OCI-LY7 (cell line): ENCODE data around the gene APOC4. TPM values are rescaled to one million over a fixed set of nuclear protein-coding genes. Genes with fewer than 3 reads are reported as not detected.

Experiments used
- BruUV-seq: library from RNA; stranded (reverse); fragments of 400-500 nt; replicated peaks from 2 replicates; lab custom pipeline; 2021; lab: Mats Ljungman, UMichigan
- CTCF ChIA-PET: fragments of 300-600 bp; sonication (Branson Sonifier 250); formaldehyde crosslinking; loops from one replicate; lab custom pipeline; 2022; ENCODE audit warnings: antibody characterized with exemption; ENCODE audit not compliant: unreplicated experiment; lab: Charles Lee
- POLR2A ChIA-PET: fragments of 300-600 bp; sonication (Branson Sonifier 250); formaldehyde crosslinking; loops from one replicate; lab custom pipeline; 2022; ENCODE audit warnings: antibody characterized with exemption; lab: Charles Lee
- DNase-seq: peaks from one replicate; pipeline ENCODE4 v3.0.0-alpha.2; 2015; ENCODE audit warnings: low spot score
- H2AFZ ChIP-seq: fragments of 200-600 bp; sonication (generic), shearing (Covaris generic); 2 replicates; pipeline ENCODE4 v1.6.1; 2014; ENCODE audit warnings: mild to moderate bottlenecking, antibody characterized with exemption, low read length, moderate library complexity
- H3K27ac ChIP-seq: fragments of 200-600 bp; sonication (generic); 2 replicates; pipeline ENCODE4 v1.5.1; 2014; ENCODE audit warnings: mixed run types, low read depth, mild to moderate bottlenecking, moderate library complexity, low read length, inconsistent platforms; ENCODE audit not compliant: poor library complexity, severe bottlenecking
- H3K36me3 ChIP-seq: fragments of 200-600 bp; sonication (generic); 2 replicates; pipeline ENCODE4 v1.6.1; 2014; ENCODE audit warnings: mild to moderate bottlenecking, antibody characterized with exemption, low read length, moderate library complexity, mixed read lengths; ENCODE audit not compliant: insufficient read depth
- H3K4me1 ChIP-seq: fragments of 200-600 bp; sonication (generic); 2 replicates; pipeline ENCODE4 v1.5.1; 2014; ENCODE audit warnings: mild to moderate bottlenecking, low read length; ENCODE audit not compliant: insufficient read depth, poor library complexity, severe bottlenecking
- H3K4me2 ChIP-seq: fragments of 200-600 bp; sonication (generic); 2 replicates; pipeline ENCODE4 v1.6.1; 2014; ENCODE audit warnings: mild to moderate bottlenecking, low read length
- H3K4me3 ChIP-seq: fragments of 200-600 bp; sonication (generic); 2 replicates; pipeline ENCODE4 v1.5.1; 2014; ENCODE audit warnings: mild to moderate bottlenecking, low read depth, low read length; ENCODE audit not compliant: poor library complexity, severe bottlenecking
- H3K79me2 ChIP-seq: fragments of 200-600 bp; sonication (generic); 2 replicates; pipeline ENCODE4 v1.6.1; 2016; ENCODE audit warnings: low read depth, mild to moderate bottlenecking, low read length, moderate library complexity, mixed read lengths; ENCODE audit not compliant: insufficient read depth
- H3K9me2 ChIP-seq: fragments of 200-600 bp; sonication (generic); 2 replicates; pipeline ENCODE4 v1.6.1; 2016; ENCODE audit warnings: mild to moderate bottlenecking, low read length, mixed read lengths; ENCODE audit not compliant: insufficient read depth
- H3K9me3 ChIP-seq: fragments of 200-600 bp; sonication (generic); 2 replicates; pipeline ENCODE4 v1.6.1; 2014; ENCODE audit warnings: mild to moderate bottlenecking, mixed run types, low read length, mixed read lengths
- H4K20me1 ChIP-seq: fragments of 200-600 bp; sonication (generic); 2 replicates; pipeline ENCODE4 v1.6.1; 2014; ENCODE audit warnings: mild to moderate bottlenecking, antibody characterized with exemption, low read length, moderate library complexity, mixed read lengths; ENCODE audit not compliant: insufficient read depth
- EZH2phosphoT487 ChIP-seq: fragments of 200-600 bp; sonication (generic); IDR thresholded peaks from 2 replicates; pipeline ENCODE4 v1.6.1; 2018; ENCODE audit warnings: low read depth, borderline replicate concordance, mild to moderate bottlenecking, mixed run types, antibody characterized with exemption, low read length, moderate library complexity, mixed read lengths
- intact Hi-C: fragments of 100-400 bp; cut with micrococcal nuclease; formaldehyde crosslinking; loops from one replicate; pipeline ENCODE4 v1.10.0; 2022; ENCODE audit not compliant: unreplicated experiment
- total RNA-seq, 2 experiments: library from RNA; depleted of rRNA in 1 of 2; stranded (reverse); fragments of >200 nt in 1 of 2; shearing (Covaris generic) in 1 of 2; gene quantifications; 2 replicates each; pipeline ENCODE4 v1.2.3, GENCODE V29; 2014 to 2022
- TF ChIP-seq, protein P1 (sequence below): fragments of 200-600 bp; sonication (generic); conservative IDR thresholded peaks from 2 replicates; pipeline ENCODE4 v1.5.1; 2014; ENCODE audit warnings: mild to moderate bottlenecking, antibody characterized with exemption, low read length, moderate library complexity, mixed read lengths

The APOC4 gene
- total RNA-seq, 2 experiments from 2014 or later, result not detected

DNA sequence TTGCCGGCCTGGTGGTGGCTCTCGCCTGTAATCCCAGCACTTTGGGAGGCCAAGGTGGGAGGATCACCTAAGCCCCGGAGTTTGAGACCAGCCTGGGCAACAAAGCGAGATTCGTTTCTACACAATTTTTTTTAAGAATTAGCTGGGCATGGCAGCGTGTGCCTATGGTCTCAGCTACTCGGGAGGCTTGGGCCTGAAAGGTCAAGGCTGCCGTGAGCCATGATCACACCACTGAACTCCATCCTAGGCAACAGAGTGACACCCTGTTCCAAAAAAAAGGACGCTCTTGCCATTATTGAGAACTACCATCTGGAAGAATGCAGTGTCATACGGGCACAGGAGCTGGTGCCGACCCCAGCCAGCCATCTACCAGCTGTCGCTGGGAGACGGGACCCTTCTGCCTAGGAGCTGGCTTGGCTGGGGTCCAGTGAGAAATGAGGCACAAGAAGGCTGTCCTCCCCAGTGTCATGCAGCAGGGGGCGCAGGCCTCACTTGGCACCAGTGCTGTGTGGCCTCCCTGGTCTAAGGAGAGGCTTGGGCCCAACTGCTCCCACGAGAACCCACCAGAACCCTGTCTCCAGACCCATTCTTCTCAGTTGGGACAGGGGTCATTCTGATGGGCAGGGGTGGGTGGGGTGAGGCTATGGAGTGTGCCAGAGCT is 47.0 kb downstream of the APOC4 start:
- no peaks in the 10 kb centered on the region for H3K79me2 ChIP-seq
- H3K27ac ChIP-seq, result peak overlapping the region; percentile 45
- no peak overlapping the region; the same call in 1 of the 2 replicates for H3K4me2 ChIP-seq
- intact Hi-C loops, result loop anchor here (1.0 kb wide), 1 partner anchor 70 kb away; no protein-coding TSS in a partner anchor
- ChIA-PET POLR2A (interaction anchor here (1.2 to 1.4 kb wide), 2 partner anchors 11 to 71 kb away, joined by 3 to 6 read pairs; no protein-coding TSS in a partner anchor), CTCF (interaction anchor here (1.6 kb wide), 1 partner anchor 71 kb away, joined by 4 read pairs; no protein-coding TSS in a partner anchor)
- no peak for TF ChIP-seq EZH2phosphoT487
- TF ChIP-seq, protein P1, sequence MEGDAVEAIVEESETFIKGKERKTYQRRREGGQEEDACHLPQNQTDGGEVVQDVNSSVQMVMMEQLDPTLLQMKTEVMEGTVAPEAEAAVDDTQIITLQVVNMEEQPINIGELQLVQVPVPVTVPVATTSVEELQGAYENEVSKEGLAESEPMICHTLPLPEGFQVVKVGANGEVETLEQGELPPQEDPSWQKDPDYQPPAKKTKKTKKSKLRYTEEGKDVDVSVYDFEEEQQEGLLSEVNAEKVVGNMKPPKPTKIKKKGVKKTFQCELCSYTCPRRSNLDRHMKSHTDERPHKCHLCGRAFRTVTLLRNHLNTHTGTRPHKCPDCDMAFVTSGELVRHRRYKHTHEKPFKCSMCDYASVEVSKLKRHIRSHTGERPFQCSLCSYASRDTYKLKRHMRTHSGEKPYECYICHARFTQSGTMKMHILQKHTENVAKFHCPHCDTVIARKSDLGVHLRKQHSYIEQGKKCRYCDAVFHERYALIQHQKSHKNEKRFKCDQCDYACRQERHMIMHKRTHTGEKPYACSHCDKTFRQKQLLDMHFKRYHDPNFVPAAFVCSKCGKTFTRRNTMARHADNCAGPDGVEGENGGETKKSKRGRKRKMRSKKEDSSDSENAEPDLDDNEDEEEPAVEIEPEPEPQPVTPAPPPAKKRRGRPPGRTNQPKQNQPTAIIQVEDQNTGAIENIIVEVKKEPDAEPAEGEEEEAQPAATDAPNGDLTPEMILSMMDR, result peak; percentile 88
- no TSS peak for BruUV-seq
- peaks cover 34% of the 10 kb centered on the region for H3K4me1 ChIP-seq
- peaks cover 92% of the 10 kb centered on the region for H3K36me3 ChIP-seq
- no peak overlapping the region for H2AFZ ChIP-seq
- no peaks in the 10 kb centered on the region for H3K9me3 ChIP-seq
- DNase-seq, result peak; percentile 88
- no peak overlapping the region for H3K4me3 ChIP-seq
- H3K9me2 ChIP-seq, result no peaks in the 10 kb centered on the region
- H4K20me1 ChIP-seq, result no peaks in the 10 kb centered on the region

DNA sequence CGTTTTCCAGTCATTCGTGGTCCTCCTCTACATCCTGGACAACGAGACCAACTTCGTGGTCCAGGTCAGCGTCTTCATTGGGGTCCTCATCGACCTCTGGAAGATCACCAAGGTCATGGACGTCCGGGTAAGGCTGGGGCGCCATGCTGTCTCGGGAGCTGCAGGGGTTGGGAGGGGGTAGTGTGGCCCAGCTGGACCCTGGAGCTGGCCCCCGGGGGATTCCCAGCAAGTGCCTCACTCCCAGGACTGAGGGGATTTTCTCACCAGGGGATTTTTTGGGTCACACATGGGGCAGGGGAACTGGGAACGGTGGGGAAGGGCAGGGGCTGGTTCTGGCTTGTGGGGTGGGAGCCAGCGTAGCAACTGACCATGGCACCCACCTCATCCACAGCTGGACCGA is 48.4 kb downstream of the APOC4 start:
- ChIA-PET POLR2A (interaction anchor here (1.4 kb wide), 1 partner anchor 9 kb away, joined by 6 read pairs; no protein-coding TSS in a partner anchor), CTCF (no interaction called here)
- Histone ChIP-seq H4K20me1 (no peaks in the 10 kb centered on the region), H2AFZ (no peak overlapping the region), H3K36me3 (peaks cover 81% of the 10 kb centered on the region), H3K27ac (peak overlapping the region; percentile 41), H3K4me1 (peaks cover 49% of the 10 kb centered on the region), H3K9me3 (no peaks in the 10 kb centered on the region), H3K9me2 (no peaks in the 10 kb centered on the region), H3K4me2 (no peak overlapping the region), H3K79me2 (no peaks in the 10 kb centered on the region), H3K4me3 (no peak overlapping the region)
- no TSS peak for BruUV-seq
- DNase-seq, result no peak
- TF ChIP-seq, protein P1, result no peak
- TF ChIP-seq EZH2phosphoT487, result no peak
- intact Hi-C loops, result no loop called here

DNA sequence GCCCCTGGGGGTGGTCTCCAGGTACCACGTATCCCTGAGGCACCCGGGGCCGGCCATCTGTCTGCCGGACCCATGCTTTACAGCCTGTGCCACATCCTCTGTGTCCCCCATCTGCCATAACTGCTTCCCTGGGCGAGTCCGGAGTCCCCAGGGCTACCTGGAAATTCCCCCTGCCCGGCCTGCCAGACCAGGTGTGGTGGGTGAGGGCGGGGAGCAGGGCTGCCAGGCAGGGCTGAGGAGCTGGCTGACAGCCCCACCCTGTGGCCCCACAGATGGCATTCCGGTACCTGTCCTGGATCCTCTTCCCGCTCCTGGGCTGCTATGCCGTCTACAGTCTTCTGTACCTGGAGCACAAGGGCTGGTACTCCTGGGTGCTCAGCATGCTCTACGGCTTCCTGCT is 48.9 kb downstream of the APOC4 start:
- no peak overlapping the region for H3K4me2 ChIP-seq
- ChIA-PET POLR2A (no interaction called here), CTCF (no interaction called here)
- peaks cover 76% of the 10 kb centered on the region for H3K36me3 ChIP-seq
- H3K9me2 ChIP-seq, result no peaks in the 10 kb centered on the region
- peaks cover 52% of the 10 kb centered on the region for H3K4me1 ChIP-seq
- peak overlapping the region; percentile 41 for H3K27ac ChIP-seq
- DNase-seq, result no peak
- no peak overlapping the region for H3K4me3 ChIP-seq
- H3K79me2 ChIP-seq, result no peaks in the 10 kb centered on the region
- H2AFZ ChIP-seq, result no peak overlapping the region
- BruUV-seq, result no TSS peak
- intact Hi-C loops, result no loop called here
- H4K20me1 ChIP-seq, result no peaks in the 10 kb centered on the region
- TF ChIP-seq, protein P1, result no peak
- TF ChIP-seq EZH2phosphoT487, result no peak
- no peaks in the 10 kb centered on the region for H3K9me3 ChIP-seq
